Prostate gland (tissue), 2 donors: Measurements from ENCODE around the gene KRTAP2-2. TPM values are rescaled to one million over a fixed set of nuclear protein-coding genes. Genes with fewer than 3 reads are reported as not detected.

Experiments
- DNase-seq: peaks from one replicate; pipeline ENCODE4 v3.0.0-alpha.2; 2019; ENCODE audit warnings: low spot score
- H3K27ac ChIP-seq, 2 donors: fragments of 200-600 bp; sonication (generic); 2 replicates each; pipeline ENCODE4 v1.5.1; 2017 to 2019
- H3K27me3 ChIP-seq: fragments of 200-600 bp; sonication (generic); replicated peaks from 2 replicates; pipeline ENCODE4 v1.5.1; 2019; ENCODE audit not compliant: insufficient read depth
- H3K36me3 ChIP-seq, 2 donors: fragments of 200-600 bp; sonication (generic); 1 replicate in 1 of 2; 2 replicates in 1 of 2; pipeline versions ENCODE4 v1.5.1 to v1.8.1; 2017 to 2019
- H3K4me1 ChIP-seq: fragments of 200-600 bp; sonication (generic); replicated peaks from 2 replicates; pipeline ENCODE4 v1.5.1; 2019
- H3K4me3 ChIP-seq, 2 donors: fragments of 200-600 bp; sonication (generic); 2 replicates each; pipeline ENCODE4 v1.5.1; 2017 to 2019
- H3K9me3 ChIP-seq: fragments of 200-600 bp; sonication (generic); 2 replicates; pipeline ENCODE4 v1.5.1; 2017
- POLR2A ChIP-seq: fragments of 450-650 bp; IDR thresholded peaks from one replicate; pipeline ENCODE4 v1.6.1; 2016; ENCODE audit warnings: antibody characterized with exemption, mild to moderate bottlenecking
- POLR2AphosphoS5 ChIP-seq: sonication (generic); formaldehyde crosslinking; IDR thresholded peaks from one replicate; pipeline ENCODE4 v1.6.1; 2017; ENCODE audit warnings: antibody characterized with exemption
- WGBS: methylation state at CpG from one replicate; pipeline ENCODE4 v1.1.5; 2018; 5-methylcytosine and 5-hydroxymethylcytosine counted together
- intact Hi-C: fragments of 100-400 bp; cut with DNase I; formaldehyde crosslinking; loops from one replicate; pipeline ENCODE4 v1.14.2; 2022
- total RNA-seq, 2 donors: library from RNA; depleted of rRNA; stranded (reverse); fragments of >200 nt; gene quantifications; one replicate each; pipeline ENCODE4 v1.1.0, GENCODE V29; 2016
- TF ChIP-seq, protein P1 (sequence below), 4 experiments: fragments of 200-600 bp in 2 of 4; fragments of 450-650 bp in 2 of 4; sonication (generic) in 2 of 4; IDR thresholded peaks; 1 replicate in 3 of 4; 2 replicates in 1 of 4; pipeline ENCODE4 v1.5.1; 2016 to 2019; ENCODE audit warnings: antibody characterized with exemption in 4 of 4, mild to moderate bottlenecking in 2 of 4, moderate library complexity in 2 of 4

KRTAP2-2 gene
- total RNA-seq, 2 donors from 2014 or later = not detected

DNA sequence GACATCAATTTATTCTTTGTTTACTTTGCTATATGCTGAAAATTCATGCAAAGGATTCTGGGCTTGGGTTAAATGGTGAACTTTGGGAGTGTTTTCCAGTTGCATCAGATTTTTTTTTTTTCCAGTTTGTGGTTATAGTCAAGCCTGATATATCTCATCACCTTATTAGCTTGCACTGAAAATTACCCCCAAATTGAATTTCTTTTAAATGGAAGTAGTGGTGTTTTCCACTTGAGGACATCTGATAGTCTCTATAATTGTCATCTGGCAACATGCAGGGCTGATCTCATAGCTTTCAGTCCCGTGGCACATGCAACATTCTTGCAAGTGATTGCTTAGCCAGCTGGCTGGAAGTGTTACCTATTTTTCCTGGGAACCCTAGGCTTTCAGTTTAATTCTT lies 41.4 kb downstream of the KRTAP2-2 start:
- DNase-seq = no peak

DNA sequence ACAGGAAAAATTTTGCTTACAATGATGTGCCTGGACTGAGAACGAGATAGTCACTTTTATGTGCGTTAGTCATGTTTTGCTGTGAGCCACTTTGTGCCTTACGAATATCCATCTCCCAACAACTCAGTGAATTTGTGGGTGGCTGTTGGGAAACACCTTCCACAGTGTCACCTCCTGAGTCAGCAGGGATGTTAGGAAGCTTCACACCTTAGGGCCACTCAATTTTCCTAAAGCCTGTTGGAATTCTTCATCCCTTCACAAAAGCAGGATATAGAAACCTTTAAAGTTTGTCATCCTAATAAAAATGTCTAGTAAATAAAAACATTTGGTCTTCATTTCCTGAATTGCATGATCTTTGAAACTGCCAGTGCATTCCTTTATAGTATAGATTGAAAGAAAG lies 41.8 kb downstream of the KRTAP2-2 start:
- DNase-seq = no peak
- 80% methylated on average over 3 of the region's 3 CpGs for WGBS
- Histone ChIP-seq H3K4me1 (no peaks in the 10 kb centered on the region), H3K4me3 (no peak overlapping the region), H3K36me3 (no peaks in the 10 kb centered on the region), H3K27ac (no peak overlapping the region), H3K27me3 (no peaks in the 10 kb centered on the region), H3K9me3 (no peaks in the 10 kb centered on the region)
- intact Hi-C loops = no loop called here
- TF ChIP-seq POLR2A (no peak), POLR2AphosphoS5 (no peak)
- TF ChIP-seq, protein P1, sequence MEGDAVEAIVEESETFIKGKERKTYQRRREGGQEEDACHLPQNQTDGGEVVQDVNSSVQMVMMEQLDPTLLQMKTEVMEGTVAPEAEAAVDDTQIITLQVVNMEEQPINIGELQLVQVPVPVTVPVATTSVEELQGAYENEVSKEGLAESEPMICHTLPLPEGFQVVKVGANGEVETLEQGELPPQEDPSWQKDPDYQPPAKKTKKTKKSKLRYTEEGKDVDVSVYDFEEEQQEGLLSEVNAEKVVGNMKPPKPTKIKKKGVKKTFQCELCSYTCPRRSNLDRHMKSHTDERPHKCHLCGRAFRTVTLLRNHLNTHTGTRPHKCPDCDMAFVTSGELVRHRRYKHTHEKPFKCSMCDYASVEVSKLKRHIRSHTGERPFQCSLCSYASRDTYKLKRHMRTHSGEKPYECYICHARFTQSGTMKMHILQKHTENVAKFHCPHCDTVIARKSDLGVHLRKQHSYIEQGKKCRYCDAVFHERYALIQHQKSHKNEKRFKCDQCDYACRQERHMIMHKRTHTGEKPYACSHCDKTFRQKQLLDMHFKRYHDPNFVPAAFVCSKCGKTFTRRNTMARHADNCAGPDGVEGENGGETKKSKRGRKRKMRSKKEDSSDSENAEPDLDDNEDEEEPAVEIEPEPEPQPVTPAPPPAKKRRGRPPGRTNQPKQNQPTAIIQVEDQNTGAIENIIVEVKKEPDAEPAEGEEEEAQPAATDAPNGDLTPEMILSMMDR (IDR thresholded peaks at IDR 0.05) = no peak

More for the DNA sequence above, 41.4 kb downstream of the KRTAP2-2 start:
- Histone ChIP-seq H3K36me3 (no peaks in the 10 kb centered on the region), H3K27me3 (no peaks in the 10 kb centered on the region), H3K9me3 (no peaks in the 10 kb centered on the region), H3K27ac (no peak overlapping the region), H3K4me3 (no peak overlapping the region), H3K4me1 (no peaks in the 10 kb centered on the region)
- intact Hi-C loops = no loop called here
- WGBS = 17% methylated on average over 1 of the region's 1 CpG
- TF ChIP-seq POLR2A (no peak), POLR2AphosphoS5 (no peak)
- TF ChIP-seq, protein P1 (IDR thresholded peaks at IDR 0.05) = no peak

DNA sequence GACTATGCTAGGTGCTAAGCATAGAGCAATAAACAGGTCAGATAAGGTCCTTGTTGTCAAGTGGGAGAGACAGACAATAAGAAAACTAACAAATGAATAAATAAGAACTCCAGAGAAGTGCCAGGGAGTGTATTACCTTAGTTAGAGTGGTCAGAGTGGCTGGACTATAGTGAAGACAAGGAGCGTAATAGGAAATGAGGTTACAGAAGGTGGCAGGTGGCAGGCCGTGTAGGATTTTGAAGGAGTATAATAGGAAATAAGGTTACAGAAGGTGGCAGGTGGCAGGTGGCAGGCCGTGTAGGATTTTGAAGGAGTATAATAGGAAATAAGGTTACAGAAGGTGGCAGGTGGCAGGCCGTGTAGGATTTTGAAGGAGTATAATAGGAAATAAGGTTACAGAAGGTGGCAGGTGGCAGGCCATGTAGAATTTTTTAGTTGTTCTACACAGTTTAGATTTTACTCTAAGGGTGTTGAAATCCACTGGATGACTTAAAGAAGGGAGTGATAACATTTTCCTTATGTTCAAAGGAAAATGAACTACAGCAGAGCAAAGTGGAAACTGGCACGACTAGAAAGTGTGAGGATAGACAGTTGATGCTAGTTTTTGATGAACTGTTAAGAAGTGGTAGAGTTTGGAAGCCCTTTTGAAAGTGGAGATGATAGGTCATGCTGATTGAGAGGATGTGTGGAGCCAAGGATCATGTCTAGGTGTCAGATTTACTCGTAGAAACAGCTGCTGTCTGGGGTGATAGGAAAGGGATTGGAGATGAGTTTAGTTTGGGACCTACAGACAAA lies 42.5 kb downstream of the KRTAP2-2 start:
- Histone ChIP-seq H3K4me3 (no peak overlapping the region), H3K4me1 (no peaks in the 10 kb centered on the region), H3K9me3 (no peaks in the 10 kb centered on the region), H3K27me3 (no peaks in the 10 kb centered on the region), H3K27ac (no peak overlapping the region), H3K36me3 (no peaks in the 10 kb centered on the region)
- no peak for DNase-seq
- 82% methylated on average over 6 of the region's 6 CpGs for WGBS
- intact Hi-C loops = no loop called here
- no peak for TF ChIP-seq POLR2A
- TF ChIP-seq, protein P1 (IDR thresholded peaks at IDR 0.05) = no peak

DNA sequence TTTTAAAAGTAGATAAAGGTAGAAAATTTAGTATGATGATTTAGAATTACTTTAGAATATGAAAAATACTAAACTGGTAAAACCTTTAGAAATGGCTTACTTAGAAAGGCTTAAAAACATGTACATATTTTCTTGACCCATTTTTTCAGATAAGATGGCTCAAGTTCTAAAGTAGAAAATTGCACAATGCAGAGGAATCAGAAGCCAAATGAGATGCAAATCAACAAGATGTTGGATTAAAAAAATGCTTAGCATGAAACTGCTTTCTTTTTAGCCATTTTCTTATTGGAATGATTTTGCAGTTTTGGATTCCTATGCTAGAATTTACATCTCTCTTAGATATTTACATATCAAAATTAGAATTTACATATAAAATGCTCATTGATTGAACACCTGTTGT lies 44.6 kb downstream of the KRTAP2-2 start:
- H3K27me3 ChIP-seq = no peaks in the 10 kb centered on the region
- H3K4me1 ChIP-seq = no peaks in the 10 kb centered on the region
- H3K4me3 ChIP-seq = no peak overlapping the region
- intact Hi-C loops = no loop called here
- H3K27ac ChIP-seq = no peak overlapping the region
- H3K36me3 ChIP-seq = no peaks in the 10 kb centered on the region
- no peak for DNase-seq
- no peak for TF ChIP-seq POLR2AphosphoS5
- TF ChIP-seq, protein P1 (IDR thresholded peaks at IDR 0.05) = no peak
- no peak for TF ChIP-seq POLR2A
- H3K9me3 ChIP-seq = no peaks in the 10 kb centered on the region

DNA sequence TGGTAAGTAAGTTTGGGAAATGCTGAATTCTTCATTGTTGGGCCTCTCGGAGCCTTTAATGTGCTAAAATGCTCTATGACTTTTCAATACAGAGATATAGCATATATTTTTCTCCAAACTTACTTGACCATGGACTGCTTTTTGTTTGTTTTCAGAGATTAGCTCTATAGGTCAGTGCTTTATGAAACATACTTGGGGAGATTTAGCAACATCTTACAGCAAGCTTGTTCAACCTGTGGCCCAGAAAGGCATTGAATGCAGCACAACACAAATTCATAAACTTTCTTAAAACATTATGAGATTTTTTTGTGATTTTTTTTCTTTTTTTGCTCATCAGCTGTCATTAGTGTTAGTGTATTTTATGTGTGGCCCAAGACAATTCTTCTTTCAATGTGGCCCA lies 45.1 kb downstream of the KRTAP2-2 start:
- intact Hi-C loops = no loop called here
- no peak overlapping the region for H3K4me3 ChIP-seq
- H3K9me3 ChIP-seq = no peaks in the 10 kb centered on the region
- H3K27ac ChIP-seq = no peak overlapping the region
- DNase-seq = no peak
- WGBS = 61% methylated on average over 1 of the region's 1 CpG
- no peaks in the 10 kb centered on the region for H3K36me3 ChIP-seq
- no peak for TF ChIP-seq POLR2AphosphoS5
- TF ChIP-seq, protein P1 (IDR thresholded peaks at IDR 0.05) = no peak
- TF ChIP-seq POLR2A = no peak
- H3K27me3 ChIP-seq = no peaks in the 10 kb centered on the region
- H3K4me1 ChIP-seq = no peaks in the 10 kb centered on the region
